Dermis blood vessel endothelial cell (primary cell): ENCODE results near the gene AKAP13. TPM values are rescaled to one million over a fixed set of nuclear protein-coding genes. Genes with fewer than 3 reads are reported as not detected.
"Not testable (repeated sequence)": the region's sequence is repeated elsewhere in the genome, so short reads cannot be mapped to it uniquely, and the experiment has no call there.

ENCODE experiments used
- DNase-seq: peaks from one replicate; pipeline ENCODE4 v3.0.0; 2010
- total RNA-seq: library from RNA; depleted of rRNA; stranded (reverse); fragments of >200 nt; gene quantifications from 2 replicates; pipeline ENCODE4 v1.2.3, GENCODE V29; 2014

The AKAP13 gene
- total RNA-seq, 1 donor from 2014 or later = 77.4 TPM

GRCh38 chr15:85777250-85778106, 397.1 kb downstream of the AKAP13 start:
- no peak for DNase-seq

- DNase-seq = no peak
Measured at GRCh38 chr15:85778107-85778776, 397.8 kb downstream of the AKAP13 start.

- no peak for DNase-seq
Measured at GRCh38 chr15:85779249-85779648, 398.8 kb downstream of the AKAP13 start.

GRCh38 chr15:85780225-85780985, 400.0 kb downstream of the AKAP13 start:
- DNase-seq = no peak

- DNase-seq = no peak
Measured at GRCh38 chr15:85781099-85781498, 400.7 kb downstream of the AKAP13 start.

GRCh38 chr15:85782064-85782463, 401.7 kb downstream of the AKAP13 start:
- DNase-seq = no peak

GRCh38 chr15:85785887-85786780, 405.7 kb downstream of the AKAP13 start:
- peak; percentile 56 for DNase-seq

GRCh38 chr15:85786781-85787114, 406.3 kb downstream of the AKAP13 start:
- no peak for DNase-seq

- no peak for DNase-seq
Measured at GRCh38 chr15:85788771-85789495, 408.5 kb downstream of the AKAP13 start.

- DNase-seq = no peak
Measured at GRCh38 chr15:85789496-85789875, 409.1 kb downstream of the AKAP13 start.

- DNase-seq = no peak
Measured at GRCh38 chr15:85792102-85792731, 411.8 kb downstream of the AKAP13 start.

GRCh38 chr15:85792912-85793590, 412.6 kb downstream of the AKAP13 start:
- no peak for DNase-seq

GRCh38 chr15:85793641-85794597, 413.5 kb downstream of the AKAP13 start:
- peak; percentile 51 for DNase-seq

- DNase-seq = peak; percentile 95
Measured at GRCh38 chr15:85794598-85795336, 414.4 kb downstream of the AKAP13 start, which contains the start of gene KLHL25. TSS of gene KLHL25 (minus strand) at chr15:85794925. CDS start at chr15:85769810, 25,115 bp downstream.

- no peak for DNase-seq
Measured at GRCh38 chr15:85795337-85796305, 415.2 kb downstream of the AKAP13 start.

- DNase-seq = not testable (repeated sequence)
Measured at GRCh38 chr15:85796371-85796770, 416.0 kb downstream of the AKAP13 start.
